GM23248 (cell line): ENCODE data around the gene MYO1E.

Source experiments
- EZH2 ChIP-seq: fragments of 200-600 bp; sonication (generic); IDR thresholded peaks from 2 replicates; pipeline ENCODE4 v1.6.1; 2018; ENCODE audit warnings: antibody characterized with exemption, mild to moderate bottlenecking; ENCODE audit not compliant: insufficient read depth, poor library complexity, severe bottlenecking
- EZH2phosphoT487 ChIP-seq: fragments of 200-600 bp; sonication (generic); IDR thresholded peaks from 2 replicates; pipeline ENCODE4 v1.6.1; 2018; ENCODE audit warnings: antibody characterized with exemption, moderate library complexity, mild to moderate bottlenecking, low read depth; ENCODE audit not compliant: insufficient read depth

DNA sequence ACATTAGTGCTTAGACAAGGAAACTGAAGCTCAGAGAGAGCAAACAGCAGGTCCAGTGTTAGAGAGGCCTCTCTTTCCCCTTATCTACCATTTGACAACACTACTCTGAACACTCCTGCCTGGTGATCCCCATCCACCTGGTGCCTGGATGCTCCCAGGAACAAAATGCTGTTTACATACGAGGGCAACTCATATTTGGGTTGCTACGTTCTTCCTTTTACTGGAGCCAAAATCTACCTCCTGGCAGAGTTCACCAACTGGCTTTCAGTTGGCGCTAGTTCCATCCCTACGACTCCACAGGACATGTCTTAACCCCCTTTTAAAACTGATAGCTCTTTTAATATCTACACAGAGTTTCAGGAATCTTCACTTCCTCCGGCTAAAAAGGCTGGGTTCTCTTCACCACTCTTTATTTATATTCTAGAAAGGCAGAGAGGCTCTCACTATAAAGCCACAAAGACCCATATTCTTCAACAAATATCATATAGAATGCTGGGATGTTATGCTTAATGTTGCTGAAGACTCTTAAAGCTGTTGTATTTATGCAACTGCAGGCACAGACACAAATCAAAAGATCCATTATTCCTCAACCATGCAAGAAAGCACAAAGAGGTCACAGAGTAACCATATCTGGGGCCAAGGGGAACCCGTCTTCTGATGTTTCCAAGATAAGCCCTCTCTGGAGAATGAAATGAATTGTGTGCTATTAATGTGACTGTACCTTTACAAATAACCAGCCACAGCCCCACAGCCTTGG lies 219.8 kb downstream of the MYO1E start:
- no peak for TF ChIP-seq EZH2phosphoT487
- TF ChIP-seq EZH2: no peak
